ELR (cell line): ENCODE data around the gene GRID1.

ENCODE experiments used
- DNase-seq: peaks from one replicate; pipeline ENCODE4 v3.0.0-alpha.2; 2015; ENCODE audit warnings: low read depth

GRID1 gene

DNA sequence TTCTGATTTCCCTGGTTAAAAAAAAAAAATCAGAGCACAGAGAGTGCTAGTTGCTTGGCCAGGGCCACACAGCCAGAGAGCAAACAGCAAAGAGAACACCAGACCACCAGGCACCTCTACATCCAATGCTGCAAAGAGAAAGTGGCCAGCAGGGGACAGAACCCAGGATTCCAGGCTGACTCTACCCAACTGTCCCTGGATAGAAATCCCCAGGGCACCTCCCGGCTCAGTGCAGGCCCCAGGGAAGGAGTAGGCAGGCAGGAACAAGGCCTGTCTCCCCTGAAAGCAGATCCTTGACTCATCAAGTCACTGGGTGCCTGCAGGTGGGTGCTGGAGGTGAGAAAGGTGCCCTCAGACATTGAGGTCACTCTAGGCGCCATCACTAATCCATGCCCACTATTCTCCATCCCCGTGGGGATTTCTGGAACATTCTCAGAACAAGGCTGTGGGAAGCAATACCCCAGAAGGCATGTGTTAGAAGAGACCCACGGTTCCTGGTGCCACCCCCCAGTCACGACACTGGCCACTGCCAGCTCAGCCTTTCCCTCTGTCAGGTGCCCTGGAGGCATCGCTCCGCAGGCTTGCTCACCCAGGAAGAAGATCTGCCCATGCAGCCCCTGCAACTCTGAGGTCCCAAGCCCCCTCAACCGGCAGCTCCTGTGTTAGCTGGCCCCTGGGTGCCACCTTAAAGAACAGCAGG lies 154.8 kb downstream of the GRID1 start:
- DNase-seq, result no peak

DNA sequence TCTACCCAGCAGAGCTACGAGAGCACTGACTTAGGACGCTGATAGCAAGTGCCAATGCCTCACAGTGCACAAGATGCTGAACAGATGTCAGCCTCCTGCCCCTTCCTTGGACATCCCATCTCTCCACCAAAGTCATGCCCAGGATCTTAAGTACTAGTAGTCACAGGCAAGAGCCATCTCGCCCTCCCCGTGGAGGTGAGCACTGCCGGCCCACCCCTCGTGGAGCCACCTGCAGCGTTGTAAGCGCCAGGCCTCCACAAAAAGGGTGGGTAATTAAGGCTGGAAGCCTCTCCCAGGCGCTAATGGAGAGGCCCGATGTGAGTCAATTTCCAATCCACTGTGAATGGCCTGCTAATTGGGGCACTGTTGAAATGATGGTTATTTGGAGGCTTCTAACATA lies 156.2 kb downstream of the GRID1 start:
- no peak for DNase-seq

DNA sequence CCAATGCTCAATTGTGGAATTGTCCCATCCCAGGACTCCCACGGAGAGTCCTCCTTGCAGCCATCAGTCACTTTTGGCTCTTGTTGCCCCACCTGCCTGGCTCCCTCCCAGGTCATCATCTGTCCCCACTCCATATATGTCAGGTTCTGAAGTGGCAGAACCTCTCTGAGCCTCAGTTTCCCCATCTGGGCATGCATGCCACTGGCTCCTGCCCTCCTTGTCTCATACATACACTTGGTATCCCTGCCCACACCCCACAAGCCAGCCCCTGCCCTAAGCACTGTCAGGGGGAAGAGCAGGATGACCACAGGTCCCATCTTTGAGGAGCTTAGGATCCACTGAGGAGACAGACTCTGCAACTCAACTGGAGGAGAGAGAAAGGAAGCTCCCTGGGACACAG lies 156.9 kb downstream of the GRID1 start:
- no peak for DNase-seq

DNA sequence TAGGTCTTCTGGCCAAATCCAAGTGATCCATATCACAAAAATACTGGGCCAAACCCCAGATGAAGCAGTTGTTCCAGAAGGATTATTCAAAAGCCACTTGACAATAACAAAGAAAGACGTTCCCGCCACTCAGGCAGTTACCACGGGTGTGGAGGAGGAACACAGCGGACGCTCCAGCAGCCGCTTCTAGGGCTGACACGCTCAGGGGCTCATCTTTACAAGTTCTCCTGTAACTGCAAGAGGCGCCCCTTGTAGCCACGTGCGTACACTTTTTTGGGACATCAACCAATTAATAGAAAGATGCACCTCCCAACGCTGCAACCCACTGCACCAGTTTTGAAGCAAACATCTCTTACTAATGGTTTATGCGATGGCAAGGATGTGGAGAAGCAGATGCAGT lies 159.4 kb downstream of the GRID1 start:
- DNase-seq, result no peak

DNA sequence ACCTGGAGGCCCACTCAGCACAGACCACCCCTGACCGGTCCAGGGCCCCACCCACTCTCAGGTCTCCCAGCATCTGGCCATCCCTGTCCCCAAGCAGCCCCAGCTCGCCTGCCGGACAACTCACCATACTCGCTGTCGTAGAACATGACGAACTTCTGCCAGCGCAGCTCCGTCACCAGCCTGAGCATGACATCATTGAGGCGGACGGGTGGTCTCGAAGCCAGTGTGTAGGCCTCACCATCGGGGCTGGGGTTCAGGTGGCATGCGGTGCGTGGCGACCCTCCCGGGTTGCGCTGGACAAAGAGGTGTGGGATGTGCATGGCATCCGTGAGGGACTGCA lies 160.4 kb downstream of the GRID1 start:
- no peak for DNase-seq

DNA sequence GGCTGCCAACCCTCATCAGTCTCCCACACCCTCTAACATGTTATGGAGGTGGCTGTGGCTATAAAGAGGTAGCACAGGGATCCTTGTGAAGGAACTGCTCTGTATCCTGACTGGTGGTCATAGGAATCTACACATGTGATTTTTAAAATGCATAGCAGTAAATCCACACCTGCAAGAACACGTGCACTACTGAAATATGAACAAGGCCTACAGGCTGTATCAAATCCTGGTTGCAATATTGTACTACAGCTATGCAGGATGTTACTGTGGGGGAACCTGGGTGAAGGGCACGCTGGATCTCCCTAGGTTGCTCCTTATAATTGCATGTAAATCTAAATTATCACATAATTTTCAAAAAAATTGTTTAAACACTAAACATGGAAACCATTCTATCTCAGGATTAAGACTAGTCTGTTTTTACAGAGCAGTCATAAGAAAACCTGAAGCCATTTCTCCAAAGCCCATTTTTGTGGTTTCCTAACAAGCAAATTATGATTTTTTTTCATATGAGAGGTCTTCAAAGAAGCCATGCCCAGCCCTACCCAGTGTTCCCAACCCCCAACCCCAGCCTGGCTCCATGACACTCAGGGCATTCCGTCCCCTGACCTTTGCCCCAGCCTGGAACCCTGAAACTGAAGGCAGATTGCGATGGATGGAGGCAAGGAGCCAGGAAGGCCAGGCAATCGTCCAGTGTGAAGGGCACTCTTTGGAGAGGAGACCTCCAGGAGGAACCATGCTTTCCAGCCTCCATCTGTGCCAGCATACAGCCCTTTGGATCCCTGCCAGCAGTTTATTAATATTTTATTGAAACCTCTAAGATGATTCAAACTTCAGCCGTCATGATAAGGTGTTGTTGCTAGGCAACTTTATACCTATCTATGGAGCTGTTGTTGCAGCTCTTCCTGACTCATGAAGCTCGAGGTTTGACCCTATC lies 161.0 kb downstream of the GRID1 start:
- DNase-seq, result no peak

DNA sequence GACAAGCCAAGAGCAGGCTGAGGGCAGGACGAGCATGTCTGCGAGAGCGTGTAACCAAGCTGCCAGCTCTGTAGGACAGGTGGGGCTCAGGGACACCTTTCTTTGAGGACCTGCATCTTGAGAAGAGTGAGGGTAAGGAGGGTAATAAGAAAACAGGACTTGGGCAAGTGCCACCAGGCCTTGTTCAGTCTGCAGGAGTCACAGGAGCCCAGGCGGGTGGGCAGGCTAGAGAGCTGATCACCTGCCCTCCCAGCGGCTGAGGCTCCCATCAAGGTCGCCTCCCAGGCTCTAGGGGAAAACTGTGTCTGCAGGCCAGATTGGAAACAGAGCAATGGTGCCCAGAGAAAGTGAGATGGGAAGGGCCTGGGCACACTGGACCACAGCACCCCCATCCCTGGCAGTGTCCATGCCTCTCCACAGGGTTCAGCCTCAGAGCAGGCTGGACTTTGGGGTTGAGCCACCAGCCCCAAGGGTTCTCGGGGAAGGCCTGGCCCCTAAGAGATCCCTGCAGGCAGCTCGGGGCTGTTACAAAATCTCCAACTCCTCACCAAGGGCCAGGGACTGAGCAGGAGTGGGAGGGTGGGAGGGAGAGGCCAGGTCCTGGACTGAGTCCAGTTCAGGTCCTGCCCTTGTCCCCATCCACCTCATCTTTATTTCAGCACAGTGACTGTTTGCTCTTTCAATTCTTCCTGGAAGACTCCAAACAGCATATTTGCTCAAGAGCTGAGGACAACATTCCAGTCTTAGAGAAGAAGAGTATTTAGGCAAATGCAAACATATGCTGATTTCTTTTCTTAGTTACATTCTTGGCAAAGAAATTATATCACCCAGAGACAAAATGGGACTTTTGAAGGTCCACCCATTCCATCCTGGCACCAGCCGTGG lies 161.9 kb downstream of the GRID1 start:
- DNase-seq, result no peak

DNA sequence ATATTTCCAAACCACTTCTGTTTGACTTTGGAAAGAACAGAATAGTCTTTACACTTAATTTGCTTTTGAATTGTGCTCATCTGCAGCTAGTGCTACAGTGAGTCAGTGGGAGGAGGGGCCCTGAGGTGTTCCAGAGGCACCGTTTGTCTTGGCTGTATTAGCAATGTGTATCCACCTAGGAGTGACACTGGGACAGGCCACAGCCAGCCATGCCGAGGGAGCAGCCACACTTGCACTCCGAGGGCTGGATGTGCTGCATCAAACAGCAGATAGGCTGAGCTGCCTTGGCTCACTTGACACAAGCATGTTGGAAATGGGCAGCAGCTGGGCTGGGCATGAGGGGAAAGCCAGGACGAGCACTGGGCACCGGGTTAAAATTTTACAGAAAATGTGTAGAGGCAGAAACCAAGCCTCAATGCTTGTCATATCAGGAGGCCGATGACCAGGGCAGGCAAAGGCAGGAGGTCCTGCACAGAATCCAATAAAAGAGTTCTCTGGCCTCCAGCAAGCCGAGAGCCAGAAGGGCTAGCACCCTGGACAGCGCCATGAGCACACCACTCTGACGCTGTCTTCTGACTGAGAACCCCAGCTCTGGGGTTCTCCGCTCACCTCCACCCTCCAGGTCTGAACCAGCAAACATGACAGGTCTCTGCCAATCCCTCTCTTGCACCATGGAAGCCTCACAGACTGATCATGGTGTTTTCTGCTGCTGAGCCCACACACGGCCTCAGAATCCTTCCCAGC lies 163.3 kb downstream of the GRID1 start:
- DNase-seq, result peak; percentile 6

DNA sequence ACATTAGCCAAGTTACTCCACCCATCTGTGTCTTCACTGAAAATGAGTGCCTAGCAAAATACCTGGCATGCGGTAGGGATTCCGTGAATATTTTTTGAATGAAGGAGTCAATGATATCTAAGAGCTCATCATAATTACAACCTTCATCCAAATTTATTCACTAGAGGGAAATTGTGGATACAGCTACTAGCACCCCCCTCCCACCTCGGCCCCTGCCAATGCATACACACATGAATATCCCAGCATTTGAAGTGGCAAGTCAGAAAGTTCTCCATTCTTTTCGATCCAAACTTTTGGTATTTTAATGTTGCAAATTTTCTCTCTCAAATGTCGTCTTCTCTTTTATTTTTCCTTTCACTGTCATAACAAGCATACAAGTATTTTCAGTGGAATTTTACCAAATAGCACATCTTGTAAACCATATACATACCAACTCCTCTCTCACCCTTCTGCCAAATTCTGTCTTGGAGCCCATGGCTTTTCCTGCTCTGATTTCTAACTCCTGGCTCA lies 164.3 kb downstream of the GRID1 start:
- DNase-seq, result no peak

DNA sequence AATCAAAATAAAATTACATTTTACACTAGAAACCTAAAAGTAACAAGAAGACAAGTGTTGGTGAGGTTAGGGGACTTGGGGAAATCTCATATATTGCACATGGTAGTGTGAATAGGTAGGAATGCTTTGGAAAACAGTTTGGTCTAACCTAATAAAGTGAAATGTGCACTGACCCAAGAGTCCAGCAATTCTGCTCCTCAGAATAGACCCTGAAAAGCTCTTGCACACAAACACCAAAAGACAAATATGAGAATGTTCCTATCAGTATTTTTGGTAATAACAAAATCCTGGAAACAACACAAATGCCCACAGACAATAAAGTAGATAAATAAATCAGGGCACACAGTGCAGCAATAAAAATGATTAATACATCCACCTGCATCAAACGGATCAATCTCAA lies 165.7 kb downstream of the GRID1 start:
- DNase-seq, result no peak

DNA sequence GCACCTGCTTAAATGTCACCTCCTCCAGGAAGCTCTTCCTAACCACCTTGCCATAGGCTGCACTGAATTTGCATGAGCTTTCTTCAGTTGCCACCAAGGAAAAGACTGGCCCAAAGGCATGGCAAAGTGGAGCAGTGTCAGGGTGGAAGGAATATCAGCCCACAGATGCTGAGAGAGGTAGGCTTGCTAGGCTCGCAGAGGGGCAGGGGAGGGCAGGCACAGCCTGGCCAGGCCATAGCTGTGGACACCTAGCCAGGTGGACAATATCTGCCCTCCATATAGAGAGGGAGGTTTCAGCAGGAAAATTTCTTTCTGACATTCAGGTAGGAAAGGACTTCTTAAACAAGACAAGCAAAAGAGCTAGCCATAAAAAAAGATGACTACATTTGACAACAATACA lies 166.3 kb downstream of the GRID1 start:
- no peak for DNase-seq

DNA sequence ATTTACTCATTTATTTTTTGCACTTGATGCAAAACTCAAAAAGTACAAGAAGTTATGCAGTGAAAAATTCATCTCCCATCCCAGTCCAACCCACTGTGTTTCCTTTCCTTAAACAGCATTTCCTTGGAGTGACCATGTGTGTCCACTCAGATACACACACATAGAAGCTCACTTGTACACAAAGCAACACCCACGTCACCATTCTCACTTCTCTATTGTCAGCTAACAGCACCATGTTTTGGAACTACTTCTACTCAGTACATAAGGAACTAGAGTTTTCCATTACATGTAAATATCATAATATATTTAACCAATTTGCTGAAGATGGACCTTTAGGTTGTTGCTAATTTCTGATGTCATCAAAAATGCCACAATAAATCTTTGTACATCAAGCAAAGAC lies 167.6 kb downstream of the GRID1 start:
- DNase-seq, result no peak

DNA sequence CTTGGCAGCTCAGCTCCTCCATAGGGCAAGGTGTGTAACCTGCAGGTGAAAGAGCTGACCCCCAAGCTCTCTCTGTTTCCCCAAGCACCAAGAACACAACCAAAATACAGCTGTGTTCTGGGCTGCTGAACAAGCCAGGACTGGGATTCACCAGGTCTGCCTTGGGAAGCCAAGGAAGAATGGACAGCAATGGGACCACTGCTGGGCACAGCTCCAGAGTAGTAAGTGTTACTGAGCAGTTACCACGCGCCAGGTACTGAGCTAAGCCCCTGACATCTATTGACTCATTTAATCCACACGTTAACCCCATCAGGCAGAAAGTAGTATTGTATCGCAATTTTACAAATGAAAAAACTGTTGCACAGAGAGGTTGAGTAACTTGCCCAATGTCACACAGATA lies 168.3 kb downstream of the GRID1 start:
- no peak for DNase-seq

DNA sequence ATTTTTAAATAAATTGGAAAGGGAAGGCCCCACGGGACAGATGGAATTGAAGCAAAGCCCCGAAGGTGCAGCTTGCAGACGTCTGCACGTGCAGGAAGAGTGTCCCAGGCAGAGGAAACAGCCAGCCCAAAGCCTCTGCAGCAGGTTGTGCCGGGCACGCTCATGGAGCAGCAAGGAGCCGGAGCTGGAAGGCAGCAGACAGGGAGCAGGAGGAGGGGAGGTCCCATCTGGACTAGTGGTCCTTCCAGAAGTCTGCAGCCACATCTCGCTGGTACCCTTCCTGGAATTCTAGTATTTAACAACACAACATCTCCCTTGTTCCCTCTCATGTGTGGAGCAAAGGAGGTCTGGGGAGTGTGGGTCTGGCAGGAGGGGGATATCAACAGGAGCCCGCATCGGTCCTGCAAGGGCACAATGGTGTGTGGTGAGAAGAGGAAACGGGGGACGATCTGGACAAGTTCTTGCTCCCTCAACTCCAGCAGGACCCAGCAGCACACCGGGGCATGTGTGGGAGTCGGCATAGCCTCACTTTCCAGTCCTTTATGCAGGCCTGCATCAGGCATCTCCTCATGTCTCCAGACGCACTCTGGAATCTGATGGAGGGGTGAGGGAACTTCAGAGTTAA lies 169.3 kb downstream of the GRID1 start:
- DNase-seq, result no peak

DNA sequence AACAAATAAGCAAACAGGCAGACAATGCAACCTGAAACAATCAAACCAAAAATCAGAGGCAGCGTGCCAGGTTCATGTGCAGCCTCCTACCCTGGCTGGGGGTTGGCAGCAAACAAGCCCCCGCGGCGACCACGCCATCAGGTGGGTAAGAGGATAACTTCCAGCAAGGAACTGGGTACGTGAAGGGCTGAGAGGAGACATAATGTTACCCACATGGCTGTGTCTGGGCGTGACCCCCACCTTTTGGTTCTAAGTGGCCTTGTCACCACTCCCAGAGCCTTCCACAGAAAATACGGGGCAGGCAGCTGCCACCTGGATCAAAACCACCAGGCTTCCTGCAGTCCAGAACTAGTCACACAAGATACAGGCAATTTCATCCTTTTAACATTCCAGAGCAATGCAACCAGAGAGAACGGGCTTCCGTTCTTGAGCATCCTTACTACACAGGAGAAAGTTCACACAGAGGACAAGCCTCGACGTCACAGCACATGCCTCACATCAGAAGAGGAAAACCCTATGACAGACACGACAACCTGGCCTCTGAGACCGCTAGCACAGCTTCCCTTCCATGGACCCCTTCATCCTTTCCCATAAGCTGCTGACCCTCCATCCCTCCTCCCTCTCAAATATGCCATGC lies 171.0 kb downstream of the GRID1 start:
- no peak for DNase-seq

DNA sequence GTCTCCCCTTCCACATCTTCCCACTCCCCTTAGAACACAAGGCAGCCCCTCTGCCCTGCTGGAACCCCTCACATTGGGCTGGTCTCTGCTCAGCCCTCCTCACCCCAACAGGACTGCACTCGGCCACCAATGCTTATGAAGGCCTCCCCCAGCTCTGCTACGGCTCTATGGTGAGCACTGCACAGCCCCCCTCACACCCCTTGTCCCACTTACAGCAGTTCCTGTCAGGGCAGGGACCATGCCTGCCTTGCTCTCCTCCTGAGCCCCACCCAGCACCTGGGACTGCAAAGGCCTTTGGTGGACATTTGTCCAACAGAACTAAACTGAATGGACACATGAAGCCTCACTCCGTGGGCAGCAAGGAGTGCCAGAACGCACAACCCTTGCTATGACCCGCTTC lies 171.9 kb downstream of the GRID1 start:
- no peak for DNase-seq

DNA sequence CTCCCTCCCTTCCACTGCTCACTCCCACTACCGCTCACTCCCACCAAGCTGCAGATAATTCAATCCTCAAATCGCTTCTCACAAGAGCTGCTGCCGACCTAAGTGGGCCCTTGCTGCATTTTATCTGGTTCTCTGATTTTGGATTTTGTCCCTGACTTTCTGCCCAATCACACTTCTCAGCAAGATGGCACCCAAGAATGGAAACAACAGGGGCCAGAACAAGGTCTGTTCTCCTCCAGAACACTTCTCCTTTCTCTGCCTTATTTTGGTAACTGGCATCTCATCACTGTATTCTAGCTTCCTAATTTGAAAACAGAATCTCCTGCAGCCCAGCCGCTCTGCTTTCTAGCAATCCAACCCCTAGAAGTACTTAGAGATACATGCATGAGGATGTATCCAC lies 172.8 kb downstream of the GRID1 start:
- DNase-seq, result no peak

DNA sequence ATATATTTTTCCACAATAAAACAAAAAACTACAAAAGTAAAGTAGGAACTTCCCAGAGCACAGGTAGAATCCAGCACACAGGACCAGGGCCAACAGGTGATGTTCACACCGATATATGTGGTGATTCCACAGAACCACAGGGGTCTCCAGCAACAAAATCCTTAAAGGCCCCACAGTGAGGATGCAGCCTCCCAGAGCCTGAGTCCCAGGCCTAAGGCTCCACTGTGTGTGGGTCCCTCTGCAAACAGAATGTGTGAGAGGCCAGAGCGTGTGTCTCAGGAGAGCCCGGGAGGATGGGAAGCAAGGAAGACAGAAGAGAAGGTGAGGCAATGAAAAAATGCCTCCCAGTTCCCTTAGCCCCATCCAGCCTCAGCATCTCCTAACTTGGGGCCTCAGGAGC lies 173.9 kb downstream of the GRID1 start:
- DNase-seq, result no peak

DNA sequence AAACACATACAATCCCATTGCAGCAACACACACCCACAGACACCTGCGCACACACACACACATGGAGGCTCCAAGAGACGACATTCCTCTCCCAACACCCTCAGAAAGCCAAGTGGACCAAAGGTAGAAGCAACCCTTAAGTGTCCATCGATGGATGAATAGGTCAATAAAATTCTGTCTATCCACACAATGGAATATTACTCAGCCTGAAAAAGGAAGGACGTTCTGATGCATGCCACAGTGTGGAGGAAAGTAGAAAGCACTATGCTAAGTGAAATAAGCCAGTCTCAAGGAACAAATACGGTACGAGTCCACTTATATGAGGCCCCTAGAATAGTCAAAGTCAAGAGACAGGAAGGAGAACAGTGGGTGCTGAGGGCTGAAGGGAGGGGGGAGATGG lies 174.4 kb downstream of the GRID1 start:
- no peak for DNase-seq

DNA sequence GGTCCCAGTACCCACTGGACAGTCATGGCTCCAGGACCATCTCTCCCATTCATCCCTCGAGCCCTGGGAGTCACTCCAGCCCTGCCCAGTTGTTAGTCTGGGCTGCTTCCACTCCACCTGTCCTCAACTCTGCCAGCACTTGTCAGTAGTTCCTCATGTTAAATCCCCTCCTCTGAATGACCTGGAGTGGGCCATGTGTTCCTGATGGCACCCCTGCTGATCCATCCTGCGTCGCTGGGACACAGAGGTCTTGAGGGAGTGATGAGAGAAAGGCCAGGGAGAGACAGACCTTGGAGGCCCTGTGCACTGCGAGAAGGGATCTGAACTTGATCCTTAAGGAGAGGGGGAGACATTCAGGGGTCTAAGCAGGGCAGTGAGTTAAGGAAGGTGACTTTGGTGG lies 174.9 kb downstream of the GRID1 start:
- DNase-seq, result no peak

DNA sequence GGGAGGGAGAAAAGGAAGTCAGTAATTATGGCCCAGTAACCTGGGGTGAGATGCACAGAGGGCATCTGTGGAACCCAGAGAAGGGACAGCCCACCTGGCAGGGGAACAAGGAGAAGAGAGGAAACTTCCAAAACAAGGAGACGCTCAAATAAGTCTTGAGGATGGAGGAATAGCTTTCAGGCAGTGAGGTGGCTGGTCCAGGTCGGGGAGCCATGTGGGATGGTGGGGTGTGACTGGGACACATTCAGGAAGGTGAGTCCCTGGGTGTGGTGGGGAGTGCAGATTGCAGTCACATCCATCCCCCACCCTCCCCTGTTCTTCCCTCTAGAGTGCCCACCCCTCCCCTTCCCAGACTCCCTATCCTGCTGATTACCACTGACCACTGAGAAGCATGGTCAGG lies 175.4 kb downstream of the GRID1 start:
- no peak for DNase-seq
